C4-2B (cell line): ENCODE results near the gene OOSP4B.
"Not testable (repeated sequence)": the region's sequence is repeated elsewhere in the genome, so short reads cannot be mapped to it uniquely, and the experiment has no call there.

Source experiments
- H3K27ac ChIP-seq: fragments of 450-650 bp; 2 replicates; pipeline ENCODE4 v1.5.1; 2017
- CTCF ChIP-seq: fragments of 450-650 bp; conservative IDR thresholded peaks from 2 replicates; pipeline ENCODE4 v1.5.1; 2017; ENCODE audit warnings: mild to moderate bottlenecking
- ZFX ChIP-seq: fragments of 450-650 bp; IDR thresholded peaks from 2 replicates; pipeline ENCODE4 v1.6.1; 2017

The OOSP4B gene

DNA sequence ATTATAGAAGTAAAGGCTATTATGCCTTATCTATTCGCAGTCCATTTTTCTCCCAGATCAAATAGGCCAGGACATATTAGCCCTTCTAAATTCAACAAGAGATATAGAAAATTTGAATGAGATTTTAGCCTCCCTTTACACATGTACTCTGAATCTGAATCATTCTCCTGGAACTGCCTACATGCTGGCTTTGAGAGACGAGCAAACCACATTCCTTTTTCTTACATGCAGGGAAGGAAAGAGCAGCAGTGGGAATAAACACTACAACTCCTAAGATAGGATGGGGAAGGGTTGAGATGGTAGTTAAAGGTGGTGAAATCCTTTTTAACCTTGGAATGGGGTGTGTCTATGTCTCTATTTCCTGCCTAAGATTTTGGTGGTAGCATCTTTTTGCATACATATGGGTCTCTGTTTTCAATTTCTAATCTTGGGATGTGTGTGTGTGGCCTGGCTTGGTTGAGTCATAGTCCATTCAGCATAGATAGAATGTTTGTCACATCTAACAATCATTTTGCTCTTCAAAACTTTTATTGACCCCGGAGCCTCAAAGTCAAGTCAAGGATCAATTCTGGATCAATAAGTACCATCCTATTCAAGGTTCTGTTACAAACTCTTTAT lies 12.1 kb downstream of the OOSP4B start:
- no peak overlapping the region for H3K27ac ChIP-seq
- TF ChIP-seq CTCF, result no peak
- TF ChIP-seq ZFX, result no peak

DNA sequence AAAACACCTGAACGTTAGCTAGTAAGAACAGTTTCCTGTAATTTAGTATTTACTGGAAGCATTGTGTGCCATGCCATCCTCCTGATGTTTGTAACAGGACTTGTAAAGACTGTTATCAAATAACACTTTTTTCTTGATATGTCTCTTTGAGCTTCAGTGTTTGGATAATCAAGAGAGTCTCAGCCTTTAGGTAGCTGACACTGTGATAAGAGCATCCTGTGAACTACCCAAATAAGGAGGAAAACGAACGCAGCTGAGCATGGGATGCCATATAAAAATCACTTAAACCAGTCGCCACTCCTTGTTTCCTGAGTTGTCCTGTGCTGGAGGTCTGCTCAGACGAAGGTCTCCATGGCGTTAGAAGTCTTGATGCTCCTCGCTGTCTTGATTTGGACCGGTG lies 23.1 kb downstream of the OOSP4B start, which contains the start of gene OOSP2:
OOSP2 (plus strand) TSS at position 301 of the 400 bp plus-strand sequence; CDS start at position 352, 51 bp downstream.
- TF ChIP-seq ZFX, result no peak
- TF ChIP-seq CTCF, result no peak
- H3K27ac ChIP-seq, result no peak within 1 kb of the TSS

- H3K27ac ChIP-seq, result not testable (repeated sequence)
These were observed 33.4 kb downstream of the OOSP4B start for GRCh38 chr11:60050422-60050821.

DNA sequence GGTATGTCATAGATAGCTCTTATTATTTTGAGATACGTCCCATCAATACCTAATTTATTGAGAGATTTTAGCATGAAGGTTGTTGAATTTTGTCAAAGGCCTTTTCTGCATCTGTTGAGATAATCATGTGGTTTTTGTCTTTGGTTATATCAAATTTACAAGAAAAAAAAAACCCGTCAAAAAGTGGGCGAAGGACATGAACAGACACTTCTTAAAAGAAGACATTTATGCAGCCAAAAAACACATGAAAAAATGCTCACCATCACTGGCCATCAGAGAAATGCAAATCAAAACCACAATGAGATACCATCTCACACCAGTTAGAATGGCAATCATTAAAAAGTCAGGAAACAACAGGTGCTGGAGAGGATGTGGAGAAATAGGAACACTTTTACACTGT lies 33.9 kb downstream of the OOSP4B start:
- H3K27ac ChIP-seq, result not testable (repeated sequence)

DNA sequence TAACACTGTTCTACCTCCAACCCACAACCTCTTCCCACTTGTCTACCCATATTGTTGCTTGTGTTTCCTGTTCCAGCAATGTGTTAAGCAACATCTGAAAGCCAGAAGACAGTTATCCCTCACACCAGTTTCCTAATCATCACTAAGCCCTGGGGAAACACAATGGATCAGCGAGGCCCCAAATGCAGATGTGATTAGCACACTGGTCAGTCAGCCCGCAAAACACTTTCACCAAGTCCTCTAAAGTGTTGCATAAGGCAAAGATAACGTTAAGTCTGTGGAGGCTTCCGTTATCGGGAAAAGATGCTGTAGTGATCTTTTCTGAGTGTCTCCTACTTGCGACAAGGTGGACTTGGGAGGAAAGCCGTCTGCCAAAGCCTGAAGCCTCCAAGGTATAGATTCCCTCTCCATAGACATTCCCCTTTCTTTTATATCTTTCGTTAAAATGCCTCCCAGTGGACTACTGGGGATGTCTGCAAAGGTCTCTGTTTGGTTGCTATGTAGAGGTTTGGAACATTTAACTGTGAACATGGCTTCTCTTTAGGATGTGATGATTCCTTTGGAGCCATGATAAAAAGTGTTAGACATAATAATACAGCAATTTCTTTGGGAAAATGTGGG lies 39.5 kb downstream of the OOSP4B start, which contains the start of gene MS4A3:
MS4A3 (plus strand) TSS at position 317 of the 621 bp plus-strand sequence. CDS start 4,496 bp downstream, outside the sequence.
- no peak within 1 kb of the TSS for H3K27ac ChIP-seq
- TF ChIP-seq ZFX (no peak), CTCF (no peak)

- TF ChIP-seq CTCF (no peak), ZFX (no peak)
- no peak overlapping the region for H3K27ac ChIP-seq
These were observed 42.1 kb downstream of the OOSP4B start for GRCh38 chr11:60059052-60059451.

- TF ChIP-seq ZFX (no peak), CTCF (no peak)
- no peak overlapping the region for H3K27ac ChIP-seq
These were observed 42.7 kb downstream of the OOSP4B start for GRCh38 chr11:60059521-60060240.

- TF ChIP-seq ZFX (no peak), CTCF (no peak)
- no peak overlapping the region for H3K27ac ChIP-seq
These were observed 47.1 kb downstream of the OOSP4B start for GRCh38 chr11:60064111-60064510.
